SU-DHL-6 (cell line): ENCODE results near the gene MAGEB2.
"Not testable (repeated sequence)": the region's sequence is repeated elsewhere in the genome, so short reads cannot be mapped to it uniquely, and the experiment has no call there.

Experiments
- H2AFZ ChIP-seq: fragments of 200-600 bp; sonication (generic); 2 replicates; pipeline ENCODE4 v1.6.1; 2014; ENCODE audit warnings: low read depth, mild to moderate bottlenecking, moderate library complexity, mixed read lengths, antibody characterized with exemption, low read length; ENCODE audit not compliant: severe bottlenecking
- H3F3A ChIP-seq: fragments of 200-600 bp; shearing (Covaris generic); 2 replicates; pipeline ENCODE4 v1.6.0; 2016; ENCODE audit warnings: antibody characterized with exemption, mild to moderate bottlenecking; ENCODE audit not compliant: insufficient read depth
- H3K27ac ChIP-seq: fragments of 200-600 bp; sonication (generic); 2 replicates; pipeline ENCODE4 v1.5.1; 2016; ENCODE audit warnings: low read depth, mild to moderate bottlenecking, low read length, moderate library complexity, mixed read lengths
- H3K27me3 ChIP-seq: fragments of 200-600 bp; sonication (generic), shearing (Covaris generic); 2 replicates; pipeline ENCODE4 v1.6.0; 2014; ENCODE audit warnings: mild to moderate bottlenecking, low read length
- H3K36me3 ChIP-seq: fragments of 200-600 bp; sonication (generic); 2 replicates; pipeline ENCODE4 v1.6.1; 2014; ENCODE audit warnings: mild to moderate bottlenecking, low read length, mixed read lengths
- H3K4me2 ChIP-seq: fragments of 300-600, 200-600 bp; shearing (Covaris generic), sonication (generic); 2 replicates; pipeline ENCODE4 v1.6.0; 2014; ENCODE audit warnings: low read length, low read depth, mild to moderate bottlenecking; ENCODE audit not compliant: poor library complexity, severe bottlenecking
- H3K4me3 ChIP-seq: fragments of 200-600 bp; sonication (generic); 2 replicates; pipeline ENCODE4 v1.5.1; 2014; ENCODE audit warnings: antibody characterized with exemption, low read length, mild to moderate bottlenecking, mixed read lengths; ENCODE audit not compliant: insufficient read depth, poor library complexity, severe bottlenecking
- H3K79me2 ChIP-seq: fragments of 200-600 bp; sonication (generic); 2 replicates; pipeline ENCODE4 v1.6.1; 2014; ENCODE audit warnings: mild to moderate bottlenecking, low read length, moderate library complexity; ENCODE audit not compliant: insufficient read depth
- H3K9ac ChIP-seq: fragments of 200-600 bp; sonication (generic); 2 replicates; pipeline ENCODE4 v1.7.0; 2014; ENCODE audit warnings: mild to moderate bottlenecking, low read length
- H3K9me2 ChIP-seq: fragments of 200-600 bp; sonication (generic); replicated peaks from 2 replicates; pipeline ENCODE4 v1.6.1; 2014; ENCODE audit warnings: low read length; ENCODE audit not compliant: insufficient read depth
- H3K9me3 ChIP-seq: fragments of 200-600 bp; sonication (generic); 2 replicates; pipeline ENCODE4 v1.6.1; 2014; ENCODE audit warnings: low read length, mixed read lengths; ENCODE audit not compliant: insufficient read depth
- H4K20me1 ChIP-seq: fragments of 200-600 bp; sonication (generic); 2 replicates; pipeline ENCODE4 v1.6.1; 2014; ENCODE audit warnings: low read depth, mild to moderate bottlenecking, antibody characterized with exemption, low read length, moderate library complexity, mixed read lengths
- CTCF ChIP-seq: fragments of 200-600 bp; sonication (generic); IDR thresholded peaks from one replicate; pipeline ENCODE4 v1.5.1; 2017; ENCODE audit warnings: antibody characterized with exemption, mild to moderate bottlenecking, low read length, moderate library complexity; ENCODE audit not compliant: insufficient read depth, poor library complexity, severe bottlenecking
- EZH2phosphoT487 ChIP-seq: fragments of 200-600 bp; sonication (generic), shearing (Covaris generic); conservative IDR thresholded peaks from 2 replicates; pipeline ENCODE4 v1.6.1; 2018; ENCODE audit warnings: mild to moderate bottlenecking, antibody characterized with exemption, low read length, moderate library complexity, mixed read lengths

MAGEB2 gene

GRCh38 chrX:30183554-30183953 is 31.8 kb upstream of the MAGEB2 start:
- Histone ChIP-seq H3K4me3 (no peak overlapping the region), H3K79me2 (no peaks in the 10 kb centered on the region), H3K9me2 (no peaks in the 10 kb centered on the region), H3K27me3 (no peaks in the 10 kb centered on the region), H4K20me1 (no peaks in the 10 kb centered on the region), H3K36me3 (no peaks in the 10 kb centered on the region), H3K9me3 (no peaks in the 10 kb centered on the region), H3K9ac (no peak overlapping the region), H3F3A (no peaks in the 10 kb centered on the region), H2AFZ (no peak overlapping the region), H3K4me2 (no peak overlapping the region), H3K27ac (no peak overlapping the region)
- no peak for TF ChIP-seq EZH2phosphoT487
- no peak for TF ChIP-seq CTCF

GRCh38 chrX:30190426-30190825 is 24.9 kb upstream of the MAGEB2 start:
- H4K20me1 ChIP-seq, result no peaks in the 10 kb centered on the region
- H3K4me2 ChIP-seq, result no peak overlapping the region
- no peak overlapping the region for H3K27ac ChIP-seq
- no peaks in the 10 kb centered on the region for H3F3A ChIP-seq
- no peak overlapping the region for H2AFZ ChIP-seq
- no peaks in the 10 kb centered on the region for H3K79me2 ChIP-seq
- no peak overlapping the region for H3K9ac ChIP-seq
- no peaks in the 10 kb centered on the region for H3K27me3 ChIP-seq
- H3K4me3 ChIP-seq, result no peak overlapping the region
- no peak for TF ChIP-seq EZH2phosphoT487
- no peak for TF ChIP-seq CTCF
- no peaks in the 10 kb centered on the region for H3K36me3 ChIP-seq
- H3K9me2 ChIP-seq, result no peaks in the 10 kb centered on the region
- no peaks in the 10 kb centered on the region for H3K9me3 ChIP-seq

- H2AFZ ChIP-seq, H3K9me2 ChIP-seq, H4K20me1 ChIP-seq, H3F3A ChIP-seq, H3K79me2 ChIP-seq, H3K27ac ChIP-seq, H3K36me3 ChIP-seq, H3K9me3 ChIP-seq, H3K4me2 ChIP-seq, H3K9ac ChIP-seq, H3K27me3 ChIP-seq, H3K4me3 ChIP-seq: not testable (repeated sequence)
These were observed 21.5 kb upstream of the MAGEB2 start for GRCh38 chrX:30193910-30194309.

- Histone ChIP-seq H3K9me2 (no peaks in the 10 kb centered on the region), H2AFZ (no peak overlapping the region), H3K9me3 (no peaks in the 10 kb centered on the region), H4K20me1 (no peaks in the 10 kb centered on the region), H3K9ac (no peak overlapping the region), H3K27me3 (no peaks in the 10 kb centered on the region), H3K27ac (no peak overlapping the region), H3F3A (no peaks in the 10 kb centered on the region), H3K79me2 (no peaks in the 10 kb centered on the region), H3K36me3 (no peaks in the 10 kb centered on the region), H3K4me2 (no peak overlapping the region), H3K4me3 (no peak overlapping the region)
- TF ChIP-seq EZH2phosphoT487, result no peak
- TF ChIP-seq CTCF, result no peak
These were observed 19.0 kb upstream of the MAGEB2 start for GRCh38 chrX:30196322-30196721.
